Activated CD8-positive, alpha-beta T cell treated with anti-CD3 and anti-CD28 coated beads, Interleukin-2, amount 10 ng/mL, durations not matched to agents 7 days and 5 days (primary cell): Measurements from ENCODE around the gene CPNE7. TPM values are rescaled to one million over a fixed set of nuclear protein-coding genes. Genes with fewer than 3 reads are reported as not detected.
A peak's percentile ranks its signal among the peaks of the same experiment; 100 is the strongest.
"Not testable (repeated sequence)": the region's sequence is repeated elsewhere in the genome, so short reads cannot be mapped to it uniquely, and the experiment has no call there.

Experiments used
- ATAC-seq: fragments of 150-1000 bp; cut with Tn5 transposase; one replicate; pipeline ENCODE4 v1.10.0; 2021; ENCODE audit warnings: moderate library complexity
- CTCF ChIA-PET: fragments of 350-600 bp; sonication (Branson Sonifier 250); formaldehyde crosslinking; loops from one replicate; lab custom pipeline; 2021; ENCODE audit warnings: antibody characterized with exemption; lab: Charles Lee
- POLR2A ChIA-PET: fragments of 350-600 bp; sonication (Branson Sonifier 250); formaldehyde crosslinking; loops from one replicate; lab custom pipeline; 2021; ENCODE audit warnings: antibody characterized with exemption; lab: Charles Lee
- DNase-seq: peaks from one replicate; pipeline ENCODE4 v3.0.0-alpha.2; 2020
- H3K27ac Mint-ChIP-seq: one replicate; pipeline ENCODE4 v1.8.0; 2021; ENCODE audit warnings: mild to moderate bottlenecking, mixed read lengths
- H3K27me3 Mint-ChIP-seq: one replicate; pipeline ENCODE4 v1.8.0; 2021; ENCODE audit warnings: low read depth, mixed read lengths
- H3K36me3 Mint-ChIP-seq: one replicate; pipeline ENCODE4 v1.8.0; 2021; ENCODE audit warnings: low read depth, mixed read lengths
- H3K4me1 Mint-ChIP-seq: one replicate; pipeline ENCODE4 v1.8.0; 2021; ENCODE audit warnings: low read depth, mixed read lengths
- H3K4me3 Mint-ChIP-seq: one replicate; pipeline ENCODE4 v1.8.0; 2021; ENCODE audit warnings: mild to moderate bottlenecking, mixed read lengths
- H3K9me3 Mint-ChIP-seq: one replicate; pipeline ENCODE4 v1.8.0; 2022; ENCODE audit warnings: mixed read lengths; ENCODE audit not compliant: insufficient read depth
- total RNA-seq, 2 experiments: library from RNA; stranded (reverse); gene quantifications; one replicate each; pipeline ENCODE4 v1.2.3, GENCODE V29; 2021

CPNE7 gene
- total RNA-seq, 2 experiments from 2014 or later = 1.1 to 1.8 TPM

DNA sequence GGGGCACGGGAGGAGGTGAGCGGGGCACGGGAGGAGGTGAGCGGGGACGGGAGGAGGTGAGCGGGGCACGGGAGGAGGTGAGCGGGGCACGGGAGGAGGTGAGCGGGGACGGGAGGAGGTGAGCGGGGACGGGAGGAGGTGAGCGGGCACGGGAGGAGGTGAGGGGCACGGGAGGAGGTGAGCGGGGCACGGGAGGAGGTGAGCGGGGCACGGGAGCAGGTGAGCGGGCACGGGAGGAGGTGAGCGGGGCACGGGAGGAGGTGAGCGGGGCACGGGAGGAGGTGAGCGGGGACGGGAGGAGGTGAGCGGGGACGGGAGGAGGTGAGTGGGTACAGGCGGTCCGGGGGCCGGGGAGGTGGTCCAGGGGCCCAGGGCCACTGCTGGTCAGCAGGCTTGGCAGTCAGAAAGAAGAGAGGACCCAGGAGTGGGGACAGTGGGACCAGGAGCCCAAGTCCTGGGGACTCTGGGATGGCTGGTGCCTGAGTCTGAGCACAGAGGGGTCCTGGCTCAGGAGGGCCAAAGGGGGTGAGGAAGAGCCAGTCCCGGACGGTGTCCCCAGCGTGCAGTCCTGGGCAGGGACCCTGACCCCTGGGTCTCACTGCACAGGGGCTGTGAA lies 4.5 kb upstream of the CPNE7 start:
- DNase-seq, ATAC-seq, CTCF ChIA-PET, POLR2A ChIA-PET, H3K27ac Mint-ChIP-seq, H3K36me3 Mint-ChIP-seq, H3K9me3 Mint-ChIP-seq, H3K4me3 Mint-ChIP-seq: not testable (repeated sequence)
- H3K4me1 Mint-ChIP-seq = peaks cover 22% of the 10 kb centered on the region
- H3K27me3 Mint-ChIP-seq = peaks cover 13% of the 10 kb centered on the region

DNA sequence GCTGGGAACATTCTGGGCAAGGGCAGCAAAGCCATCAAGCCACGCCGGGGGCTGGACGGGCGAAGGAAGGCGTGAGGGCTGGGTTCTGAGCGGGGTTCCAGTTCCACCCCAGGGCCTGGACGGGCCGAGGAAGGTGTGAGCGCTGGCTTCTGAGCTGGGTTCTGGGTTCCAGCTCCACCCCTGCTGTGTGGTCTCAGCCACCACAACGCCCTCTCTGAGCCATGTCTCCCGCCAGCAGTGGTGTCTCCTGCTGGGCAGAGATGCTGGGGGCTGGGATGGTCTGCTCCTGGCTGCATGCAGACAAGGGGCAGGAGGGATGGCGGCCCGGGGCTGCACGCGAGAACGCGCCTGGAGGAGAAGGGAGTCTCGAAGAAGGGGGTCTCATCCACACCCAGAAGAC lies 3.9 kb upstream of the CPNE7 start:
- H3K27me3 Mint-ChIP-seq = peaks cover 13% of the 10 kb centered on the region
- H3K27ac Mint-ChIP-seq = no peak overlapping the region
- H3K9me3 Mint-ChIP-seq = no peaks in the 10 kb centered on the region
- peaks cover 18% of the 10 kb centered on the region for H3K4me1 Mint-ChIP-seq
- ChIA-PET POLR2A (no interaction called here), CTCF (no interaction called here)
- no peak for DNase-seq
- H3K4me3 Mint-ChIP-seq = no peak overlapping the region
- H3K36me3 Mint-ChIP-seq = peaks cover 2% of the 10 kb centered on the region
- ATAC-seq = no peak

DNA sequence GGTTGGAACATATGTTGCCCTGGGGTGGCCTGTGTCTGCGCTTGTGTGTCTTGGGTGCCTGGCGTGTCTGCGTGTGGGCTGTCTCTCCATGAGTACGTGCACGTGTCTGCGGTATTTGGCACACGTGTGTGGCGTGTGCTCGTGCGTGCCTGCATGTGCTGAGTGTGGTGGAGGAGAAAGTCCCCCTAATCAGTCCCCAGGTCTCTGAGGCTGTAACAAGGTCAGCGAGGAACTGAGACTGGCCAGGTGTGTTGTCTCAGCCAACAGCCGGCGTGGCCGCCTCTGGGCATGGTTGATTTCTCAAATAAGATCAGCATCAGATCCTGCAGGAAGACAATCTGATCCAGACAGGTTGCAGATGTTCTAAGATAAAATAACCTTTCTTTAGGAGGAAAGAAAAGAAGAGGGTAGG lies 3.5 kb upstream of the CPNE7 start:
- CTCF ChIA-PET = no interaction called here

DNA sequence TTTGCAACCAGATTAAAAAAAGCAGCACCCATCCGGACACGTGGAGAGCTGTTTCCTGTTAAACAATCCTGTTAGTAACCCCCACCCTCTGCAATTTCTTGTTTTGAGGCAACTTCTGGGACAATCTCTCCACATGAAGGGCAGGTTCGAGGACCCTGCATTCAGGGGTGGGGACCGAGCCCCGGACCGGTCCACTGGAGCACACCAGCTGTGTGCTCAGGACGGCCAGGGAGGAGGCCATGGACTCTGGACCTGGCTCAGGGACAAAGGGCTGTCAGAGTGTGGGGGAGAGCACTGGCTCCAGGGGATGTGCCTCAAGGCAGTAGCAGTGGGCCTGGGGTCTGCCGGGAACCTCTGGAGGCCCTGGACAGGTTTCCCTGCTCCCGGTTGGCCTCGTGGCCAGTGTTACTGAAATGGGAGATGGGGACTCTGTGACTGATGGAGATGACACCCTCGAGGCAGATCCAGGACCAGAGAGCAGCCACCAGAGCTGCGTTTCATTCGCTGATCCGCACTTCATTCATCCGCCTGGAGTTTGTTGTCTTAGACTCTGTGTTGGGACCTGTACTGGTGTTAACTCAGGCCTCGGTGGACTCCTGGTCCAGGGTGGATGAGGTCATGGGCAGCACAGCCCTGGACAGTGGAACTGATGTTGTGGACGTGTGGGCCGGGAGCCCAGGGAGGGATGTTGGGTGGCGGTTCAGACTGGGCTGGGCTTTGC lies 2.9 kb upstream of the CPNE7 start:
- Mint-ChIP-seq H3K9me3 (no peaks in the 10 kb centered on the region), H3K36me3 (peaks cover under 1% of the 10 kb centered on the region), H3K4me3 (no peak overlapping the region), H3K27me3 (peaks cover 16% of the 10 kb centered on the region), H3K27ac (no peak overlapping the region), H3K4me1 (peaks cover 20% of the 10 kb centered on the region)
- ChIA-PET CTCF (no interaction called here), POLR2A (no interaction called here)
- ATAC-seq = no peak
- DNase-seq = no peak

More for the DNA sequence above, 3.5 kb upstream of the CPNE7 start:
- Mint-ChIP-seq H3K27me3 (peaks cover 13% of the 10 kb centered on the region), H3K4me3 (no peak overlapping the region), H3K36me3 (peaks cover 2% of the 10 kb centered on the region), H3K27ac (peak overlapping the region; percentile 64), H3K4me1 (peaks cover 18% of the 10 kb centered on the region), H3K9me3 (no peaks in the 10 kb centered on the region)
- DNase-seq = no peak
- no peak for ATAC-seq
- POLR2A ChIA-PET = no interaction called here

- H3K9me3 Mint-ChIP-seq = no peaks in the 10 kb centered on the region
- POLR2A ChIA-PET = no interaction called here
- H3K4me3 Mint-ChIP-seq = no peak overlapping the region
- no peak overlapping the region for H3K27ac Mint-ChIP-seq
- H3K27me3 Mint-ChIP-seq = peaks cover 18% of the 10 kb centered on the region
- DNase-seq (no peak), ATAC-seq (no peak)
- CTCF ChIA-PET = no interaction called here
- H3K4me1 Mint-ChIP-seq = peaks cover 20% of the 10 kb centered on the region
- H3K36me3 Mint-ChIP-seq = no peaks in the 10 kb centered on the region
These were observed 1.5 kb upstream of the CPNE7 start for GRCh38 chr16:89573826-89574680.

DNA sequence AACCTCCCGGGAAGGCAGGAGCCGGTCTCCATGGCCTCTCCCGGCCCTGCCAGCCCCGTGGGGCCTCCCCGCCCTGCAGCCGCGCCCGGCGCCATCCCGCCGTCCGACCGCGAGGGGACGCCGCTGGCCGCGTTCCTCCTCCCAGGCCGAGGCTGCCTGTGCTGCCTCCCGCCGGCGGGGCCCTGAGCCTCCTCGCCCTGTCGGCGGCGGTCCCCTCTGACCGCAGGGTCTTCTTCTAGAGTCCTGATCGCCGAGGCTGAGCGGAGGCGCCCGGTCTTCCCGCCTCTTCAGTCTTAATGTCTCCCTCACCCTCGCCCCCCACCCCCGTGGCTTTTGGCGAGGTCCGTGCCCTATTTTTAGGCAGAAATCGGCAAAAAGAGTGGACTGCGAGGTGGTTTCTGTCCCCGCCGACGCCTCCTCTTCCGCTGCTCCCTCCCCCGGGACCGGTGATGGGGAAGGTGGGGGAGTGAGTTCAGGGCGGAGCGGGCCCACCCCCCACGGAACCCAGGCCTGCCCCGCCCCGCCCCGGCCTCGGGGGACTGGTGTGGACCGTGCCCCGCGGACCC lies 794 bp upstream of the CPNE7 start:
- DNase-seq (peak; percentile 60), ATAC-seq (peak; percentile 70)
- POLR2A ChIA-PET = no interaction called here
- Mint-ChIP-seq H3K27me3 (peaks cover 18% of the 10 kb centered on the region), H3K4me1 (peaks cover 20% of the 10 kb centered on the region), H3K27ac (no peak overlapping the region), H3K4me3 (peak overlapping the region; percentile 42), H3K36me3 (no peaks in the 10 kb centered on the region), H3K9me3 (no peaks in the 10 kb centered on the region)
- CTCF ChIA-PET = no interaction called here

DNA sequence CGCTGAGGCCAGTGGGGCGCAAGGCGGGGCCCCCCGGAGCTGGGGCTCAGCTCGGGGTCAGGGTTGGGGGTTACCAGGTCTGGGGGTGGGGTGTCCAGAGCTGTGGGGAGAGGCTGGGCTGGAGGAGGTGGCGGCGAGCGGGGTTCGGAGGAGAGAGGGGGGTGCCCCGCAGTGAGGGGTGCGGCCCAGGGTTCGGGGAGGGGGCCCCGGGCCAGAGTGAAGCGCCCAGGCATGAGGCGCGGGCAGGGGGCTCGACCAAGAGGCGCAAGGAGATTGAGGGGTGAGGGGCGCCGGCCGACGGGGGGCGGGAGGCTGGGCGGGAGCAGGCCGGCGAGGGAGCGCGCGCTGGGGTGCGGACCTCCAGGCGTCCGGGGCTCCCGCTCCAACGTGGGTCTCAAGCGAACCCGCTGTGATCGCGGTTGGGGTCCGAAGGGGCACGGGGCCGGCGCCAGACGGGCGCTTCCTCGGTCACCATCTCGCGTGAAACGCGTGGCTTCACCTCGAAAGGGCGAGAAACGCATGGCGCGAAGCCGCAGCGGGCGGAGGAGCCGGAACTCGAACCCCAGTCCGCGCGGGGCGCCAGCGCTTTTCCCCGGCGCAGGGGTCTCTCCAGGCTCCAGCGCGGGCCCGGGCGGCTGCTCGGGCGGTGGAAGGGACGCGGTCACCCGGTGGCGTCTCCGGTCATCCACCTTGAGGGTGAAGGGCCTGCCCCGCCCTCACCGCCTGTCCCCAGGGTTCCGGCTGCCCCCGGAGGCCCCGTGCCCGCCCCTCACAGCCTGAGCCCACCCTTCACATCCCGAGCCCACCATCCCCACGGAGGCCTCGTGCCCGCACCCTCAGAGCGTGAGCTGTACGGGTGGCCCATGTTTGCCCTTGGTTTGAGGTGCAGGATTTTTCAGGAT lies 846 bp downstream of the CPNE7 start:
- DNase-seq = no peak
- H3K36me3 Mint-ChIP-seq = no peaks in the 10 kb centered on the region
- peaks cover 18% of the 10 kb centered on the region for H3K27me3 Mint-ChIP-seq
- H3K4me3 Mint-ChIP-seq = no peak overlapping the region
- H3K9me3 Mint-ChIP-seq = no peaks in the 10 kb centered on the region
- POLR2A ChIA-PET = interaction anchor here (1.2 kb wide), 1 partner anchor 12 kb away, joined by 3 read pairs; no protein-coding TSS in a partner anchor
- H3K4me1 Mint-ChIP-seq = peaks cover 18% of the 10 kb centered on the region
- no peak overlapping the region for H3K27ac Mint-ChIP-seq
- no peak for ATAC-seq
- CTCF ChIA-PET = no interaction called here

GRCh38 chr16:89577055-89577759 lies 1.6 kb downstream of the CPNE7 start:
- Mint-ChIP-seq H3K36me3 (no peaks in the 10 kb centered on the region), H3K27ac (no peak overlapping the region), H3K27me3 (peaks cover 18% of the 10 kb centered on the region), H3K4me1 (peaks cover 12% of the 10 kb centered on the region), H3K9me3 (no peaks in the 10 kb centered on the region), H3K4me3 (no peak overlapping the region)
- CTCF ChIA-PET = interaction anchor here (1.6 kb wide), 1 partner anchor 12 kb away, joined by 3 read pairs; no protein-coding TSS in a partner anchor
- POLR2A ChIA-PET = no interaction called here
- DNase-seq = no peak
- ATAC-seq = no peak

GRCh38 chr16:89579351-89579750 lies 3.8 kb downstream of the CPNE7 start:
- CTCF ChIA-PET = no interaction called here
- POLR2A ChIA-PET = no interaction called here
- no peaks in the 10 kb centered on the region for H3K9me3 Mint-ChIP-seq
- no peak for DNase-seq
- no peak overlapping the region for H3K4me3 Mint-ChIP-seq
- no peak overlapping the region for H3K27ac Mint-ChIP-seq
- no peaks in the 10 kb centered on the region for H3K36me3 Mint-ChIP-seq
- H3K4me1 Mint-ChIP-seq = peaks cover 4% of the 10 kb centered on the region
- H3K27me3 Mint-ChIP-seq = peaks cover 5% of the 10 kb centered on the region
- no peak for ATAC-seq

DNA sequence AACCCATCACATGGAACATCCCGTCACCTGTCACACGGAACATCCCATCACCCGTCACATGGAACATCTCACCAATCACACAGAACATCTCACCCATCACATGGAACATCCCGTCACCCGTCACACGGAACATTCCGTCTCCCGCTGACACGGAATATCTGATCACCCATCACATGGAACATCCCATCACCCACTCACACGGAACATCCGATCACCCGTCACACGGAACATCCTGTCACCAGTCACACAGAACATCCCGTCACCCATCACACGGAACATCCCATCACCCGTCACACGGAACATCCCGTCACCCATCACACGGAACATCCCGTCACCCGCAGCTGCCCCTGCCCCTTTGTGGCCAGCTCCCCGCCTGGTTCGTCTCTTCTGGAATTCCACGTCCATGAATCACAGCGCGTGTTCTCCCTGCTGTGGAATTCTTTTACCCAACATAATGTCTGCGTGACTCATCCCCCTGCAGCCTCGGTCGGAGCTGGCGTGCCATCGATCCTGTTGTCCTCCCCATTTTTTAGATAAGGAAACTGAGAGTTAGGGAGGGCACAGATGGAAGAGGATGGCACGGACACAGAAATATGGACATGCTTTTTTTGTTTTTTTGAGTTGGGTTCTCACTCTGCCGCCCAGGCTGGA lies 5.6 kb downstream of the CPNE7 start:
- ATAC-seq = no peak
- H3K4me1 Mint-ChIP-seq = peaks cover 1% of the 10 kb centered on the region
- no peak overlapping the region for H3K27ac Mint-ChIP-seq
- CTCF ChIA-PET = interaction anchor here (1.0 kb wide), 1 partner anchor 119 kb away, joined by 3 read pairs; no protein-coding TSS in a partner anchor
- H3K27me3 Mint-ChIP-seq = peaks cover 5% of the 10 kb centered on the region
- POLR2A ChIA-PET = interaction anchor here (0.5 kb wide), 1 partner anchor 232 kb away, joined by 3 read pairs; no protein-coding TSS in a partner anchor
- DNase-seq = no peak
- no peaks in the 10 kb centered on the region for H3K36me3 Mint-ChIP-seq
- H3K4me3 Mint-ChIP-seq = no peak overlapping the region
- H3K9me3 Mint-ChIP-seq = no peaks in the 10 kb centered on the region
